WTC11 (cell line): Measurements from ENCODE around the gene IQGAP2. TPM values are rescaled to one million over a fixed set of nuclear protein-coding genes. Genes with fewer than 3 reads are reported as not detected.

Experiments
- ATAC-seq: fragments of 200-7000 bp; cut with Tn5 transposase; 2 replicates; pipeline ENCODE4 v1.10.0; 2021; ENCODE audit warnings: mild to moderate bottlenecking, moderate library complexity
- CTCF ChIA-PET: fragments of 300-600 bp; sonication (Branson Sonifier 250); formaldehyde crosslinking; loops from one replicate; lab custom pipeline; 2021; ENCODE audit warnings: antibody characterized with exemption; lab: Charles Lee
- POLR2A ChIA-PET: fragments of 350-600 bp; sonication (Branson Sonifier 250); formaldehyde crosslinking; loops from one replicate; lab custom pipeline; 2021; ENCODE audit warnings: antibody characterized with exemption; lab: Charles Lee
- DNase-seq: peaks from one replicate; pipeline ENCODE4 v3.0.0; 2021; ENCODE audit warnings: low spot score
- H3K27ac Mint-ChIP-seq: 2 replicates; pipeline ENCODE4 v1.8.0; 2021; ENCODE audit warnings: mixed read lengths
- H3K27me3 Mint-ChIP-seq: 2 replicates; pipeline ENCODE4 v1.8.0; 2021; ENCODE audit warnings: low read depth, mild to moderate bottlenecking, moderate library complexity, mixed read lengths
- H3K36me3 Mint-ChIP-seq: 2 replicates; pipeline ENCODE4 v1.8.0; 2021; ENCODE audit warnings: mixed read lengths
- H3K4me1 Mint-ChIP-seq: 2 replicates; pipeline ENCODE4 v1.8.0; 2022; ENCODE audit warnings: mixed read lengths
- H3K4me3 Mint-ChIP-seq: 2 replicates; pipeline ENCODE4 v1.8.0; 2021; ENCODE audit warnings: mild to moderate bottlenecking, moderate library complexity, mixed read lengths
- H3K9me3 Mint-ChIP-seq: 2 replicates; pipeline ENCODE4 v1.8.0; 2021; ENCODE audit warnings: mixed read lengths
- ATF2 ChIP-seq: sonication (generic); formaldehyde crosslinking; IDR thresholded peaks from 2 replicates; pipeline ENCODE4 v1.8.1; 2022; ENCODE audit warnings: low read depth, missing genetic modification reagents, borderline replicate concordance
- CDX4 ChIP-seq: fragments of 250-450 bp; sonication (Bioruptor Pico); IDR thresholded peaks from 2 replicates; pipeline ENCODE4 v1.9.0; 2021; ENCODE audit warnings: moderate library complexity, mild to moderate bottlenecking, inconsistent platforms, borderline replicate concordance
- ELF4 ChIP-seq: sonication (generic); formaldehyde crosslinking; IDR thresholded peaks from 2 replicates; pipeline ENCODE4 v1.8.1; 2022; ENCODE audit warnings: low read depth, mild to moderate bottlenecking, moderate library complexity, missing genetic modification reagents
- ESRRA ChIP-seq: sonication (generic); formaldehyde crosslinking; IDR thresholded peaks from 2 replicates; pipeline ENCODE4 v1.8.1; 2022; ENCODE audit warnings: mild to moderate bottlenecking, missing genetic modification reagents, borderline replicate concordance
- MXD4 ChIP-seq: fragments of 250-450 bp; sonication (Bioruptor Pico); IDR thresholded peaks from 2 replicates; pipeline ENCODE4 v1.8.0; 2021; ENCODE audit warnings: mild to moderate bottlenecking, moderate library complexity, borderline replicate concordance
- NR2C2 ChIP-seq: sonication (generic); formaldehyde crosslinking; IDR thresholded peaks from 2 replicates; pipeline ENCODE4 v1.8.0; 2022; ENCODE audit warnings: mild to moderate bottlenecking, missing genetic modification reagents
- PRDM15 ChIP-seq: sonication (generic); formaldehyde crosslinking; IDR thresholded peaks from 2 replicates; pipeline ENCODE4 v1.8.0; 2022; ENCODE audit warnings: missing genetic modification reagents
- PRRX2 ChIP-seq: fragments of 250-450 bp; sonication (Bioruptor Pico); IDR thresholded peaks from 2 replicates; pipeline ENCODE4 v1.8.0; 2021; ENCODE audit warnings: mild to moderate bottlenecking
- SP1 ChIP-seq: sonication (generic); formaldehyde crosslinking; conservative IDR thresholded peaks from 2 replicates; pipeline ENCODE4 v1.8.1; 2022; ENCODE audit warnings: missing genetic modification reagents
- TEAD1 ChIP-seq: sonication (generic); formaldehyde crosslinking; IDR thresholded peaks from 2 replicates; pipeline ENCODE4 v1.8.0; 2022; ENCODE audit warnings: mild to moderate bottlenecking, missing genetic modification reagents
- TEAD4 ChIP-seq: sonication (generic); formaldehyde crosslinking; IDR thresholded peaks from 2 replicates; pipeline ENCODE4 v1.8.0; 2022; ENCODE audit warnings: mild to moderate bottlenecking, missing genetic modification reagents
- TP53 ChIP-seq: sonication (generic); formaldehyde crosslinking; IDR thresholded peaks from 2 replicates; pipeline ENCODE4 v1.8.1; 2023; ENCODE audit warnings: mild to moderate bottlenecking, missing genetic modification reagents
- ZBTB43 ChIP-seq: sonication (generic); formaldehyde crosslinking; IDR thresholded peaks from 2 replicates; pipeline ENCODE4 v1.8.1; 2023; ENCODE audit warnings: mild to moderate bottlenecking, missing genetic modification reagents
- ZNF671 ChIP-seq: fragments of 250-450 bp; sonication (Bioruptor Pico); IDR thresholded peaks from 2 replicates; pipeline ENCODE4 v1.8.0; 2021; ENCODE audit warnings: mild to moderate bottlenecking
- total RNA-seq: library from RNA; stranded (reverse); gene quantifications from 3 replicates; pipeline ENCODE4 v1.2.3, GENCODE V29; 2021
- TF ChIP-seq, protein P1 (sequence below): sonication (generic); formaldehyde crosslinking; conservative IDR thresholded peaks from 2 replicates; pipeline ENCODE4 v1.8.1; 2023; ENCODE audit warnings: mild to moderate bottlenecking, low read depth, missing genetic modification reagents, moderate library complexity
- TF ChIP-seq, protein P2 (sequence below): sonication (generic); formaldehyde crosslinking; IDR thresholded peaks from 2 replicates; pipeline ENCODE4 v1.8.1; 2022; ENCODE audit warnings: low read depth, mild to moderate bottlenecking, moderate library complexity, missing genetic modification reagents, borderline replicate concordance
- TF ChIP-seq, protein P3 (sequence below): sonication (generic); formaldehyde crosslinking; IDR thresholded peaks from 2 replicates; pipeline ENCODE4 v1.8.1; 2022; ENCODE audit warnings: missing genetic modification reagents, borderline replicate concordance
- TF ChIP-seq, protein P4 (sequence below): sonication (generic); formaldehyde crosslinking; IDR thresholded peaks from 2 replicates; pipeline ENCODE4 v1.8.0; 2022; ENCODE audit warnings: mild to moderate bottlenecking, missing genetic modification reagents

IQGAP2 gene
- total RNA-seq, 1 experiment from 2014 or later = 70.6 TPM

- DNase-seq (no peak), ATAC-seq (no peak)
- no peak for TF ChIP-seq ATF2
- TF ChIP-seq, protein P1, sequence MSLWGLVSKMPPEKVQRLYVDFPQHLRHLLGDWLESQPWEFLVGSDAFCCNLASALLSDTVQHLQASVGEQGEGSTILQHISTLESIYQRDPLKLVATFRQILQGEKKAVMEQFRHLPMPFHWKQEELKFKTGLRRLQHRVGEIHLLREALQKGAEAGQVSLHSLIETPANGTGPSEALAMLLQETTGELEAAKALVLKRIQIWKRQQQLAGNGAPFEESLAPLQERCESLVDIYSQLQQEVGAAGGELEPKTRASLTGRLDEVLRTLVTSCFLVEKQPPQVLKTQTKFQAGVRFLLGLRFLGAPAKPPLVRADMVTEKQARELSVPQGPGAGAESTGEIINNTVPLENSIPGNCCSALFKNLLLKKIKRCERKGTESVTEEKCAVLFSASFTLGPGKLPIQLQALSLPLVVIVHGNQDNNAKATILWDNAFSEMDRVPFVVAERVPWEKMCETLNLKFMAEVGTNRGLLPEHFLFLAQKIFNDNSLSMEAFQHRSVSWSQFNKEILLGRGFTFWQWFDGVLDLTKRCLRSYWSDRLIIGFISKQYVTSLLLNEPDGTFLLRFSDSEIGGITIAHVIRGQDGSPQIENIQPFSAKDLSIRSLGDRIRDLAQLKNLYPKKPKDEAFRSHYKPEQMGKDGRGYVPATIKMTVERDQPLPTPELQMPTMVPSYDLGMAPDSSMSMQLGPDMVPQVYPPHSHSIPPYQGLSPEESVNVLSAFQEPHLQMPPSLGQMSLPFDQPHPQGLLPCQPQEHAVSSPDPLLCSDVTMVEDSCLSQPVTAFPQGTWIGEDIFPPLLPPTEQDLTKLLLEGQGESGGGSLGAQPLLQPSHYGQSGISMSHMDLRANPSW (CRISPR knock-in tag) = no peak
- TF ChIP-seq CDX4 (CRISPR knock-in tag) = no peak
- TF ChIP-seq, protein P2, sequence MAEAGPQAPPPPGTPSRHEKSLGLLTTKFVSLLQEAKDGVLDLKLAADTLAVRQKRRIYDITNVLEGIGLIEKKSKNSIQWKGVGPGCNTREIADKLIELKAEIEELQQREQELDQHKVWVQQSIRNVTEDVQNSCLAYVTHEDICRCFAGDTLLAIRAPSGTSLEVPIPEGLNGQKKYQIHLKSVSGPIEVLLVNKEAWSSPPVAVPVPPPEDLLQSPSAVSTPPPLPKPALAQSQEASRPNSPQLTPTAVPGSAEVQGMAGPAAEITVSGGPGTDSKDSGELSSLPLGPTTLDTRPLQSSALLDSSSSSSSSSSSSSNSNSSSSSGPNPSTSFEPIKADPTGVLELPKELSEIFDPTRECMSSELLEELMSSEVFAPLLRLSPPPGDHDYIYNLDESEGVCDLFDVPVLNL (CRISPR knock-in tag) = no peak
- no peak for TF ChIP-seq ZBTB43
- TF ChIP-seq PRRX2 (CRISPR knock-in tag) = no peak
- no peak for TF ChIP-seq TP53 (CRISPR knock-in tag)
- TF ChIP-seq PRDM15 (CRISPR knock-in tag) = no peak
- TF ChIP-seq ZNF671 = no peak
- TF ChIP-seq MXD4 = no peak
- ChIA-PET CTCF (interaction anchor here (0.6 to 1.2 kb wide), 5 partner anchors 13 to 194 kb away, joined by 3 to 6 read pairs (median 4); partner anchors contain the start of gene IQGAP2), POLR2A (interaction anchor here (0.7 kb wide), 1 partner anchor 251 kb away, joined by 3 read pairs; no protein-coding TSS in a partner anchor)
- H3K4me1 Mint-ChIP-seq = peaks cover 36% of the 10 kb centered on the region
- no peaks in the 10 kb centered on the region for H3K9me3 Mint-ChIP-seq
- H3K36me3 Mint-ChIP-seq = no peaks in the 10 kb centered on the region
- no peak overlapping the region for H3K4me3 Mint-ChIP-seq
- no peaks in the 10 kb centered on the region for H3K27me3 Mint-ChIP-seq
- H3K27ac Mint-ChIP-seq = no peak overlapping the region
These were observed 13.5 kb upstream of the IQGAP2 start for GRCh38 chr5:76389513-76390154.

DNA sequence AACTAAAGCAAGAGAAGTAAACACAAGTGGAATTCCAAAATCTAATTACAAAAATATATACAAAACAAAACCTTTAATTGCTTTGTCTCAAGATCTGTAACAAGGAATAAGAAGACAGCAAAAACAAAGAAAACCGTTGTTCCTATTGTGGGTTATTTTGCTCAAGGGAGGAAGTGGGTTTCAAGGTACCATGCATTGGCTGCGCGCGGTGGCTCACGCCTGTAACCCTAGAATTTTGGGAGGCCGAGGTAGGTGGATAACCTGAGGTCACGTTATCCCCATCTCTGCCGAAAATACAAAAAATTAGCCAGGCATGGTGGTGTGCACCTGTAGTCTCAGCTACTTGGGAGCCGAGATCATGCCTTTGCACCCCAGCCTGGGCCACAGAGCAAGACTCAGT is 12.1 kb upstream of the IQGAP2 start:
- H3K36me3 Mint-ChIP-seq = no peaks in the 10 kb centered on the region
- ATAC-seq (no peak), DNase-seq (no peak)
- ChIA-PET CTCF (no interaction called here), POLR2A (no interaction called here)
- H3K9me3 Mint-ChIP-seq = no peaks in the 10 kb centered on the region
- peaks cover 45% of the 10 kb centered on the region for H3K4me1 Mint-ChIP-seq
- no peak overlapping the region for H3K4me3 Mint-ChIP-seq
- H3K27me3 Mint-ChIP-seq = no peaks in the 10 kb centered on the region
- no peak overlapping the region for H3K27ac Mint-ChIP-seq
- TF ChIP-seq, protein P3, sequence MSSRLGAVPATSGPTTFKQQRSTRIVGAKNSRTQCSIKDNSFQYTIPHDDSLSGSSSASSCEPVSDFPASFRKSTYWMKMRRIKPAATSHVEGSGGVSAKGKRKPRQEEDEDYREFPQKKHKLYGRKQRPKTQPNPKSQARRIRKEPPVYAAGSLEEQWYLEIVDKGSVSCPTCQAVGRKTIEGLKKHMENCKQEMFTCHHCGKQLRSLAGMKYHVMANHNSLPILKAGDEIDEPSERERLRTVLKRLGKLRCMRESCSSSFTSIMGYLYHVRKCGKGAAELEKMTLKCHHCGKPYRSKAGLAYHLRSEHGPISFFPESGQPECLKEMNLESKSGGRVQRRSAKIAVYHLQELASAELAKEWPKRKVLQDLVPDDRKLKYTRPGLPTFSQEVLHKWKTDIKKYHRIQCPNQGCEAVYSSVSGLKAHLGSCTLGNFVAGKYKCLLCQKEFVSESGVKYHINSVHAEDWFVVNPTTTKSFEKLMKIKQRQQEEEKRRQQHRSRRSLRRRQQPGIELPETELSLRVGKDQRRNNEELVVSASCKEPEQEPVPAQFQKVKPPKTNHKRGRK (CRISPR knock-in tag) = no peak
- no peak for TF ChIP-seq SP1 (CRISPR knock-in tag)
- TF ChIP-seq ESRRA (CRISPR knock-in tag) = no peak
- TF ChIP-seq NR2C2 (CRISPR knock-in tag) = no peak
- TF ChIP-seq ZBTB43 = no peak
- TF ChIP-seq, protein P4, sequence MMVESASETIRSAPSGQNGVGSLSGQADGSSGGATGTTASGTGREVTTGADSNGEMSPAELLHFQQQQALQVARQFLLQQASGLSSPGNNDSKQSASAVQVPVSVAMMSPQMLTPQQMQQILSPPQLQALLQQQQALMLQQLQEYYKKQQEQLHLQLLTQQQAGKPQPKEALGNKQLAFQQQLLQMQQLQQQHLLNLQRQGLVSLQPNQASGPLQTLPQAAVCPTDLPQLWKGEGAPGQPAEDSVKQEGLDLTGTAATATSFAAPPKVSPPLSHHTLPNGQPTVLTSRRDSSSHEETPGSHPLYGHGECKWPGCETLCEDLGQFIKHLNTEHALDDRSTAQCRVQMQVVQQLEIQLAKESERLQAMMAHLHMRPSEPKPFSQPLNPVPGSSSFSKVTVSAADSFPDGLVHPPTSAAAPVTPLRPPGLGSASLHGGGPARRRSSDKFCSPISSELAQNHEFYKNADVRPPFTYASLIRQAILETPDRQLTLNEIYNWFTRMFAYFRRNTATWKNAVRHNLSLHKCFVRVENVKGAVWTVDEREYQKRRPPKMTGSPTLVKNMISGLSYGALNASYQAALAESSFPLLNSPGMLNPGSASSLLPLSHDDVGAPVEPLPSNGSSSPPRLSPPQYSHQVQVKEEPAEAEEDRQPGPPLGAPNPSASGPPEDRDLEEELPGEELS (CRISPR knock-in tag) = no peak
- no peak for TF ChIP-seq TEAD1 (CRISPR knock-in tag)
- TF ChIP-seq ELF4 (CRISPR knock-in tag) = no peak
- no peak for TF ChIP-seq TEAD4 (CRISPR knock-in tag)
